Aorta (tissue), 5 donors: ENCODE measurements around the gene FAM20B. TPM values are rescaled to one million over a fixed set of nuclear protein-coding genes. Genes with fewer than 3 reads are reported as not detected.
A peak's percentile ranks its signal among the peaks of the same experiment; 100 is the strongest.
"Not testable (repeated sequence)": the region's sequence is repeated elsewhere in the genome, so short reads cannot be mapped to it uniquely, and the experiment has no call there.

Experiments
- ATAC-seq: fragments of 200-7000 bp; cut with Tn5 transposase; one replicate; pipeline ENCODE4 v1.9.1; 2022; ENCODE audit warnings: moderate library complexity; ENCODE audit not compliant: low FRiP score
- DNase-seq, 2 donors: peaks; one replicate each; pipeline ENCODE4 v3.0.0-alpha.2; 2020
- H3K27ac ChIP-seq, 2 donors: one replicate each; pipeline ENCODE4 v1.5.1; 2013; ENCODE audit warnings: low read length in 2 of 2, mild to moderate bottlenecking in 2 of 2, moderate library complexity in 2 of 2, control low read depth in 1 of 2, inconsistent platforms in 1 of 2, low read depth in 1 of 2
- H3K27me3 ChIP-seq, 2 donors: one replicate each; pipeline ENCODE4 v1.6.1; 2013; ENCODE audit warnings: control low read depth in 1 of 2, low read length in 1 of 2, mild to moderate bottlenecking in 1 of 2, moderate library complexity in 1 of 2; ENCODE audit not compliant: insufficient read depth in 2 of 2, control insufficient read depth in 1 of 2
- H3K36me3 ChIP-seq, 2 donors: one replicate each; pipeline ENCODE4 v1.6.1; 2013; ENCODE audit warnings: control low read depth in 1 of 2, low read length in 1 of 2, mild to moderate bottlenecking in 1 of 2; ENCODE audit not compliant: insufficient read depth in 2 of 2, control insufficient read depth in 1 of 2
- H3K4me1 ChIP-seq, 2 donors: one replicate each; pipeline ENCODE4 v1.6.1; 2013; ENCODE audit warnings: low read length in 2 of 2, control low read depth in 1 of 2, mild to moderate bottlenecking in 1 of 2, moderate library complexity in 1 of 2; ENCODE audit not compliant: insufficient read depth in 2 of 2, control insufficient read depth in 1 of 2
- H3K4me3 ChIP-seq, 2 donors: one replicate each; pipeline ENCODE4 v1.5.1; 2013; ENCODE audit warnings: low read length in 2 of 2, control low read depth in 1 of 2, mild to moderate bottlenecking in 1 of 2
- H3K9me3 ChIP-seq: one replicate; pipeline ENCODE4 v1.6.1; 2013; ENCODE audit warnings: mild to moderate bottlenecking, low read length; ENCODE audit not compliant: control insufficient read depth
- WGBS, 2 donors: extraction: QIAGEN DNeasy Blood & Tissue Kit; methylation state at CpG; one replicate each; pipeline ENCODE4 v1.1.7; 2013; 5-methylcytosine and 5-hydroxymethylcytosine counted together
- intact Hi-C, 2 donors: fragments of 100-400 bp; cut with DNase I; formaldehyde crosslinking; loops; one replicate each; pipeline versions ENCODE4 v1.14.2 to v1.15.0; 2022
- long read RNA-seq, 2 donors: library from polyadenylated mRNA; unstranded; transcript quantifications; one replicate each; pipeline ENCODE4 v2.0.0, GENCODE V29; 2020 to 2021
- polyA plus RNA-seq, 2 donors: library from polyadenylated mRNA; stranded (reverse); fragments of 200-250 nt; gene quantifications; one replicate each; pipeline ENCODE4 v1.2.3, GENCODE V29; 2013
- total RNA-seq, 2 donors: library from RNA; stranded (reverse); fragmentation: NEBNext Ultra II Directional; extraction: Animal tissue kit (Norgen Biotek cat#: 25700); gene quantifications; one replicate each; pipeline ENCODE4 v1.2.1, GENCODE V29; 2021
- donor health status: healthy with polysubstance abuse.
- donor health status: Bipolar disorder and iron deficiency.
- donor health status: DM: no; HTN: no; CAD: no.
- donor health status: DM: no; HTN: no; CAD: no.
- donor health status: DM: yes; HTN: yes; CAD: no.

FAM20B gene, protein sequence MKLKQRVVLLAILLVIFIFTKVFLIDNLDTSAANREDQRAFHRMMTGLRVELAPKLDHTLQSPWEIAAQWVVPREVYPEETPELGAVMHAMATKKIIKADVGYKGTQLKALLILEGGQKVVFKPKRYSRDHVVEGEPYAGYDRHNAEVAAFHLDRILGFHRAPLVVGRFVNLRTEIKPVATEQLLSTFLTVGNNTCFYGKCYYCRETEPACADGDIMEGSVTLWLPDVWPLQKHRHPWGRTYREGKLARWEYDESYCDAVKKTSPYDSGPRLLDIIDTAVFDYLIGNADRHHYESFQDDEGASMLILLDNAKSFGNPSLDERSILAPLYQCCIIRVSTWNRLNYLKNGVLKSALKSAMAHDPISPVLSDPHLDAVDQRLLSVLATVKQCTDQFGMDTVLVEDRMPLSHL
- 10 to 100 TPM; 55.6 to 75.5 TPM for total RNA-seq
- polyA plus RNA-seq = 10 to 100 TPM; 22.5 to 23.9 TPM
- long read RNA-seq, donor 1, full-length matches to known transcripts = 2 of 11 reads
- long read RNA-seq, donor 1, partial matches to known transcripts = 1 of 11 reads
- long read RNA-seq, donor 1, other reads (novel, unspliced or antisense) = 8 of 11 reads
- long read RNA-seq, donor 2, full-length matches to known transcripts = 3 of 14 reads
- long read RNA-seq, donor 2, partial matches to known transcripts = 2 of 14 reads
- long read RNA-seq, donor 2, other reads (novel, unspliced or antisense) = 9 of 14 reads

DNA sequence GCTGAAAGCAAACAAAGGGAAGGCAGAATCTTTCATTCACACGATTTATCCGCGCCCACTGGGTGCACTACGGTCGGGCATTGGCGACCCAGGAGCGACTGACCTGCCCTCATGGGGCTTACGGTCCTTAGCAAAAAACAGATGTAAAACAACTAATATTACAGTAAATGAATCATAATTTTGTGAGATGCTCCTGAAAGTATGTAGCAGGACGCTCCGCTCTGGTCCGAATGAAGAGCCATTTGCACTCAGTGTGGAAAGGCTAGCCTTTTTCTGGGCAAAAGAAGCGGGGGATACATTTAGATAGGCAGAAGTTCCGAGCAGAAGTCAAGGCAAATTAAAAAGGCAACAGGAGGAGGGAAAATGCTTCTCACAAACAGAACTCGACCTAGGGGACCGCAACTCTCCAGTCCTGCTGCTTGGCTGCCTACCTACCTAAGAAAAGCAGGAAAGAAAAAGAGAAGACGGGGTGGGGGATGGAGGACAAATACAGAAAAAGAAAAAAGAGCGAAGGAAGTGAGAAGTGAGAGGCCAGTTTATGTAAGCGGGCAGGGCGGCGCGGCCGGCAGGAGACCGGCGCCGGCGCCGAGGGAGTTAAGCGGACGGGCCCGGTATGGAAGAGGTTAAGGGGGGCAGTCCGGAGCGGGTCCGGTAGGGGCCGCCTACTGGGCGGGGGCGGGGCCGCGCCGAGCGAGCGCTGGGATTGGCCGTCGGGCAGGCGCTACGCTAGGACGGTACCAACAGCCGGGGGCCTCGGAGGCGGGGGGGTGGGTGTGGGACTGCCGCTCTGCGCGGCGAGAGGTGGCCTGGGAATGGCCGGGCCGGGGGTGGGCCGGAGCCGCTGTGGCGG is at the start of gene FAM20B:
Gene FAM20B, plus strand, starts transcription at position 770 of the 850 bp plus-strand sequence. CDS start 17,954 bp downstream, outside the sequence.
- Histone ChIP-seq H3K4me3 (peak within 1 kb of the TSS; percentile 82 to 90), H3K27me3 (no peaks in the 10 kb centered on the region), H3K27ac (peak within 1 kb of the TSS; percentile 57 to 74), H3K4me1 (peaks cover 0 to 9% of the 10 kb centered on the region in 2 donors), H3K9me3 (no peaks in the 10 kb centered on the region), H3K36me3 (no peaks in the 10 kb centered on the region)
- intact Hi-C loops = loop anchor here in 1 of 2 donors (5.0 kb wide), 1 partner anchor 342 kb away; the partner anchor contains the start of gene AXDND1
- ATAC-seq = peak; percentile 98
- DNase-seq = peak; percentile 96 to 99
- whole genome bisulfite sequencing, 2 donors = 15 to 24% methylated on average over 32 to 58 of the region's 58 CpGs

DNA sequence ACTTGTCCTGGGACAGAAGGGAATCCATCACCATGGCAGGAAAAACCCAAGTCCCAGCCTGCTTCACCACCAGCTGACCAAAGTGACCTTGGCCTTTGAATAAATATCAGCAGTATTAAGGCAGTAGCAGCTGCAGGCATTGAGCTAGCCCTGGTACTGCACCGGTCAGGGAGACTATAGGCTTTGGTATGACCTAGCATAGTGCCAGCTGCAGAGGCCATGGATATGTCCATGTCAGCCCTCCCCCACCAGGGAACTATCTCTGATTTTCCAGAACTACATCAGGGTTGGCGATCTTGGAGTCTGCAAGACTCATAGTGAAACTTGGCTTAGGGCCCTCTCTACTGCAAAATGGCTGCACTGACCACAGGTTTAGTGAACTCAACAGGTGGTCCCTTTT is 49.2 kb upstream of the FAM20B start:
- H3K36me3 ChIP-seq = no peaks in the 10 kb centered on the region
- 69 to 93% methylated on average over 2 of the region's 2 CpGs for WGBS, 2 donors
- no peak overlapping the region for H3K4me3 ChIP-seq
- H3K4me1 ChIP-seq = no peaks in the 10 kb centered on the region
- H3K27ac ChIP-seq = no peak overlapping the region
- no peaks in the 10 kb centered on the region for H3K27me3 ChIP-seq
- peaks cover 3% of the 10 kb centered on the region for H3K9me3 ChIP-seq
- DNase-seq = no peak
- intact Hi-C loops = no loop called here
- no peak for ATAC-seq

DNA sequence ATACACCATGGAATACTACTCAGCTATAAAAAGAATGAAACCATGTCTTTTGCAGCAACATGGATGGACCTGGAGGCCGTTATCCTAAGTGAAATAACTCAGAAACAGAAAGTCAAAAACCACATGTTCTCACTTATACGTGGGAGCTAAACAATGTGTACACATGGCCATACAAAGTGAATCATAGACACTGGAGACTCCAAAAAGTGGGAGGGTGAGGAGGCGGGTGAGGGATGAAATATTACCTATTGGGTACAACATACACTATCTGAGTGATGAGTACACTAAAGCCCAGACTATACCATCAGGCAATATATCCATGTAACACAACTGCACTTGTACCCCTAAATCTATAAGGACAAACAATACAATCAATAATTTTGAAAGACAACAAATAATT is 39.5 kb upstream of the FAM20B start:
- no peak overlapping the region for H3K27ac ChIP-seq
- no peaks in the 10 kb centered on the region for H3K4me1 ChIP-seq
- intact Hi-C loops = no loop called here
- no peaks in the 10 kb centered on the region for H3K36me3 ChIP-seq
- H3K27me3 ChIP-seq = no peaks in the 10 kb centered on the region
- no peak overlapping the region for H3K4me3 ChIP-seq
- ATAC-seq = no peak
- 77 to 82% methylated on average over 3 of the region's 3 CpGs for WGBS, 2 donors
- H3K9me3 ChIP-seq = no peaks in the 10 kb centered on the region
- DNase-seq = no peak

DNA sequence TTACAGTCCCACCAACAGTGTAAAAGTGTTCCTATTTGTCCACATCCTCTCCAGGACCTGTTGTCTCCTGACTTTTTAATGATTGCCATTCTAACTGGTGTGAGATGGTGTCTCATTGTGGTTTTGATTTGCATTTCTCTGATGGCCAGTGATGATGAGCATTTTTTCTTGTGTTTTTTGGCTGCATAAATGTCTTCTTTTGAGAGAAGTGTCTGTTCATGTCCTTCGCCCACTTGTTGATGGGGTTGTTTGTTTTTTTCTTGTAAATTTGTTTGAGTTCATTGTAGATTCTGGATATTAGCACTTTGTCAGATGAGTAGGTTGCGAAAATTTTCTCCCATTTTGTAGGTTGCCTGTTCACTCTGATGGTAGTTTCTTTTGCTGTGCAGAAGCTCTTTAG is 37.5 kb upstream of the FAM20B start:
- H3K4me3 ChIP-seq, H3K4me1 ChIP-seq, H3K27ac ChIP-seq, ATAC-seq, intact Hi-C loops, DNase-seq, H3K36me3 ChIP-seq, H3K9me3 ChIP-seq, H3K27me3 ChIP-seq: not testable (repeated sequence)
- 88 to 100% methylated on average over 1 to 2 of the region's 2 CpGs for WGBS, 2 donors

DNA sequence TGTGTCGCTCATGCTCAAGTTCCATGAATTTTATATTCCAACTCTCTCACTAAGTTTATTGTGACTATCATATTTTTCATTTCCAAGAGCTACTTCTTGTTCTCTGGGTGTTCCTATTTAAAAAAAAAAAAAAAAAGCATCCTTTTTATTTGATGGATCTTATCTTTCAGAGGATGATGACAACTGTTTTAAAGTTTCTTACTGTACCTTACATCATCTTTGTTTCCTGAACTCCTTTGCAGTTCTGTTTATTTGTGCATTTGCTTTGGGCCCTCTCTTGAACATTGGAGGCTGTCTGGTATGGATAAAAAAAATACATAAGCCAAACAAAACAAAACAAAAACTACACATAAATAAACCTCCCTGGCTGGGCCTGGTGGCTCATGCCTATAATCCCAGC is 32.1 kb upstream of the FAM20B start:
- Histone ChIP-seq H3K4me1 (no peaks in the 10 kb centered on the region), H3K4me3 (no peak overlapping the region), H3K36me3 (no peaks in the 10 kb centered on the region), H3K9me3 (peaks cover 4% of the 10 kb centered on the region), H3K27me3 (no peaks in the 10 kb centered on the region), H3K27ac (no peak overlapping the region)
- intact Hi-C loops = no loop called here
- 97% methylated on average over 1 of the region's 1 CpG for WGBS, 2 donors
- DNase-seq (no peak), ATAC-seq (no peak)

DNA sequence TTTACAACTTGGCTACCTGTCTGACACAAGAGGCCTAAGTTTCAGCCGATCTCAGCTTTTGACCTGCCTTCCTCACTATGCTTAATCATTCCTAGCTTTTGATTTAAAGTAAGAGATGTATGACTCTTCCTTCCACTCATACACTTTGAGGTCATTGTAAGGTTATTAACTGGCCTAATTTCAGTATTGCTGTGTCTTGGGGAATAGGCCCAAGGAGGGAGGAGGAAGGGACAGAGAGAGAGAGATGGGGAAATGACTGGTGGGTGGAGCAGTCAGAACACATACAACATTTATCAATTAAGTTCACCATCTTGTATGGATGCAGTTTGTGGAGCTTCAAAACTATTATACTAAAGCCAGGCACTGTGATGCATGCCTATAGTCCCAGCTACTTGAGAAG is 28.3 kb upstream of the FAM20B start:
- intact Hi-C loops = no loop called here
- Histone ChIP-seq H3K27me3 (no peaks in the 10 kb centered on the region), H3K9me3 (peaks cover 4% of the 10 kb centered on the region), H3K36me3 (no peaks in the 10 kb centered on the region), H3K4me1 (no peaks in the 10 kb centered on the region), H3K4me3 (no peak overlapping the region), H3K27ac (no peak overlapping the region)
- DNase-seq = no peak
- no peak for ATAC-seq
- WGBS, 2 donors = 95 to 96% methylated on average over 1 of the region's 1 CpG

DNA sequence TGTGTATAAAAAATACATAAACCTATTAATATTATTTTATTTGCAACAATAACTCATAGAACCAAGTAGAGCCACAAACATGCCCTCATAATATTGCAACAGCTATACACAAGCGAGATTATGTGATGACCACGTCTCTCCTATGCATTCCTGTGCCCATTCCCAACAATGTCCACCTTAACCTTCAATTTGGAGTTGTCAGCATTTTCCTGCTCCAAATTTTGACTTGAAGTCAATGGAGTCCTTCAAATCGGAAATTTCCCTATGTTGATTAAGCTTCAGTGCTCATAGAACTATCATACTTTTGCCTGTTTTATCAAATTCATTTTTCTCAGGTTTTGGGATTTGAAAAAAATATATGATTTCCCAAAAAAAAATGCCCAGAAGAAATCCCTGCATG is 27.4 kb upstream of the FAM20B start:
- Histone ChIP-seq H3K4me3 (no peak overlapping the region), H3K9me3 (peaks cover 4% of the 10 kb centered on the region), H3K27ac (no peak overlapping the region), H3K36me3 (no peaks in the 10 kb centered on the region), H3K4me1 (no peaks in the 10 kb centered on the region), H3K27me3 (no peaks in the 10 kb centered on the region)
- no peak for ATAC-seq
- 91 to 95% methylated on average over 3 of the region's 3 CpGs for WGBS, 2 donors
- DNase-seq = no peak
- intact Hi-C loops = no loop called here

DNA sequence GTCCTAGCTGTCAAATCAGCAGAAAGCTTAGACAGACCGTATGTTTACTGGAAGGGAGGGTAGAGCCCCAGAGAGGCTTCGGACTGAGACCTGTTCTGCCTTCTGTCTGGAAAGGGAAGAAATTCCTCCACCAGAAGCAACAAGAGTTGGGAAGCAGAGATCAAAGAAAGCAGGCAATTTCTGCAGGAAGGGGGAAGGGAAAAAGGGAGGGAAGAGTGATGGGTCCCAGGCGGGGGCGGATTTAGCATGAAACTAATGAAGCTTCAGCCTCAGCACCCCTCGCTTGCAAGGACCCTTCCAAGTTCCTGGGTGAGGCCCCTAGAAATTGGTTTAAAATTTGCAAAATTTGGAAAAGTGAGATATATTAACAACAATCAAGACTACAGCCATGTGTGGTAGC is 26.6 kb upstream of the FAM20B start:
- Histone ChIP-seq H3K27me3 (no peaks in the 10 kb centered on the region), H3K4me3 (no peak overlapping the region), H3K36me3 (no peaks in the 10 kb centered on the region), H3K27ac (no peak overlapping the region), H3K4me1 (no peaks in the 10 kb centered on the region), H3K9me3 (peaks cover 4% of the 10 kb centered on the region)
- WGBS, 2 donors = 90 to 91% methylated on average over 5 of the region's 5 CpGs
- DNase-seq (no peak), ATAC-seq (no peak)
- intact Hi-C loops = no loop called here
